Neural progenitor cell (in vitro differentiated cells): Measurements from ENCODE around the gene C17orf113. TPM values are rescaled to one million over a fixed set of nuclear protein-coding genes. Genes with fewer than 3 reads are reported as not detected.

Experiments used
- DNase-seq: peaks from one replicate; pipeline ENCODE4 v3.0.0-alpha.2; 2016; ENCODE audit warnings: low spot score
- H2AFZ ChIP-seq: fragments of 200-600 bp; sonication (generic); replicated peaks from 2 replicates; pipeline ENCODE4 v1.6.1; 2016; ENCODE audit warnings: antibody characterized with exemption
- H3F3A ChIP-seq: fragments of 200-600 bp; sonication (generic); 2 replicates; pipeline ENCODE4 v1.6.1; 2016; ENCODE audit warnings: antibody characterized with exemption, low read depth
- H3K27ac ChIP-seq: fragments of 200-600 bp; sonication (generic); 2 replicates; pipeline ENCODE4 v1.5.1; 2016; ENCODE audit warnings: mild to moderate bottlenecking
- H3K27me3 ChIP-seq: fragments of 200-600 bp; sonication (generic); 2 replicates; pipeline ENCODE4 v1.6.1; 2016; ENCODE audit warnings: mild to moderate bottlenecking, moderate library complexity
- H3K36me3 ChIP-seq: fragments of 200-600 bp; sonication (generic); 2 replicates; pipeline ENCODE4 v1.5.1; 2016
- H3K4me1 ChIP-seq: fragments of 200-600 bp; sonication (generic); 2 replicates; pipeline ENCODE4 v1.6.1; 2016; ENCODE audit warnings: mixed run types
- H3K4me2 ChIP-seq: fragments of 200-600 bp; sonication (generic); 2 replicates; pipeline ENCODE4 v1.6.1; 2016
- H3K4me3 ChIP-seq: fragments of 200-600 bp; sonication (generic); 2 replicates; pipeline ENCODE4 v1.5.1; 2016
- H3K79me2 ChIP-seq: fragments of 200-600 bp; sonication (generic); 2 replicates; pipeline ENCODE4 v1.6.1; 2016; ENCODE audit warnings: low read depth
- H3K9ac ChIP-seq: fragments of 200-600 bp; sonication (generic); 2 replicates; pipeline ENCODE4 v1.6.1; 2016
- H3K9me3 ChIP-seq: fragments of 200-600 bp; sonication (generic); 2 replicates; pipeline ENCODE4 v1.5.1; 2016; ENCODE audit warnings: low read depth
- H4K20me1 ChIP-seq: fragments of 200-600 bp; sonication (generic); 2 replicates; pipeline ENCODE4 v1.6.1; 2016; ENCODE audit warnings: low read depth
- H3K27ac Mint-ChIP-seq: 3 replicates; pipeline ENCODE4 v1.8.0; 2021; ENCODE audit warnings: mixed read lengths
- H3K27me3 Mint-ChIP-seq: 2 replicates; pipeline ENCODE4 v1.8.0; 2022; ENCODE audit warnings: low read depth, mild to moderate bottlenecking, inconsistent platforms, moderate library complexity, mixed read lengths; ENCODE audit not compliant: insufficient read depth
- H3K36me3 Mint-ChIP-seq: 3 replicates; pipeline ENCODE4 v1.8.0; 2021; ENCODE audit warnings: mixed read lengths
- H3K4me1 Mint-ChIP-seq: 3 replicates; pipeline ENCODE4 v1.8.0; 2021; ENCODE audit warnings: mixed read lengths
- H3K4me3 Mint-ChIP-seq: 3 replicates; pipeline ENCODE4 v1.8.0; 2021; ENCODE audit warnings: mild to moderate bottlenecking, moderate library complexity, mixed read lengths
- H3K9me3 Mint-ChIP-seq: 3 replicates; pipeline ENCODE4 v1.8.0; 2020; ENCODE audit warnings: mixed read lengths
- CTCF ChIP-seq: fragments of 200-600 bp; sonication (generic); IDR thresholded peaks from 2 replicates; pipeline ENCODE4 v1.5.1; 2017; ENCODE audit warnings: antibody characterized with exemption, mild to moderate bottlenecking
- EZH2 ChIP-seq: fragments of 200-600 bp; sonication (generic); IDR thresholded peaks from 2 replicates; pipeline ENCODE4 v1.6.1; 2017; ENCODE audit warnings: antibody characterized with exemption, mild to moderate bottlenecking, moderate library complexity
- EZH2phosphoT487 ChIP-seq: fragments of 200-600 bp; sonication (generic); IDR thresholded peaks from 2 replicates; pipeline ENCODE4 v1.6.1; 2017; ENCODE audit warnings: antibody characterized with exemption
- total RNA-seq: library from RNA; depleted of rRNA; stranded (reverse); fragments of >200 nt; gene quantifications from 2 replicates; pipeline ENCODE4 v1.2.3, GENCODE V29; 2015; ENCODE audit warnings: low replicate concordance

Gene C17orf113
- total RNA-seq, 1 donor from 2014 or later = 2.2 TPM

- no peaks in the 10 kb centered on the region for H3K79me2 ChIP-seq
- peak overlapping the region; percentile 46 for H3K27ac Mint-ChIP-seq
- no peak overlapping the region for H3K4me2 ChIP-seq
- H3K27ac ChIP-seq = no peak overlapping the region
- H3K4me3 Mint-ChIP-seq = no peak overlapping the region
- H3K36me3 ChIP-seq = no peaks in the 10 kb centered on the region
- H3K27me3 Mint-ChIP-seq = peaks cover 25% of the 10 kb centered on the region
- peak; percentile 77 for DNase-seq
- no peak overlapping the region for H3K4me3 ChIP-seq
- H3K9ac ChIP-seq = no peak overlapping the region
- peak; percentile 93 for TF ChIP-seq CTCF
- TF ChIP-seq EZH2 = no peak
- H3K4me1 Mint-ChIP-seq = peaks cover 14% of the 10 kb centered on the region
- no peaks in the 10 kb centered on the region for H4K20me1 ChIP-seq
- H3K27me3 ChIP-seq = peaks cover 16% of the 10 kb centered on the region
- no peak overlapping the region for H2AFZ ChIP-seq
- H3K9me3 ChIP-seq = no peaks in the 10 kb centered on the region
- H3K9me3 Mint-ChIP-seq = no peaks in the 10 kb centered on the region
- H3K4me1 ChIP-seq = peaks cover 13% of the 10 kb centered on the region
- H3F3A ChIP-seq = peaks cover 6% of the 10 kb centered on the region
- no peaks in the 10 kb centered on the region for H3K36me3 Mint-ChIP-seq
Observed at GRCh38 chr17:42067371-42068091, 17.1 kb upstream of the C17orf113 start.

GRCh38 chr17:42065201-42065600 lies 14.8 kb upstream of the C17orf113 start:
- no peak for DNase-seq
- no peak overlapping the region for H2AFZ ChIP-seq
- no peak overlapping the region for H3K4me2 ChIP-seq
- no peaks in the 10 kb centered on the region for H4K20me1 ChIP-seq
- H3K27me3 ChIP-seq = no peaks in the 10 kb centered on the region
- H3K9me3 Mint-ChIP-seq = no peaks in the 10 kb centered on the region
- no peaks in the 10 kb centered on the region for H3K9me3 ChIP-seq
- H3K4me3 ChIP-seq = no peak overlapping the region
- H3K79me2 ChIP-seq = no peaks in the 10 kb centered on the region
- no peak overlapping the region for H3K27ac ChIP-seq
- H3K36me3 ChIP-seq = no peaks in the 10 kb centered on the region
- H3K9ac ChIP-seq = no peak overlapping the region
- TF ChIP-seq CTCF = no peak
- no peak for TF ChIP-seq EZH2
- TF ChIP-seq EZH2phosphoT487 = no peak
- H3F3A ChIP-seq = peaks cover 6% of the 10 kb centered on the region
- H3K27ac Mint-ChIP-seq = no peak overlapping the region
- no peak overlapping the region for H3K4me3 Mint-ChIP-seq
- H3K4me1 ChIP-seq = peaks cover 20% of the 10 kb centered on the region
- H3K27me3 Mint-ChIP-seq = peaks cover 13% of the 10 kb centered on the region
- no peaks in the 10 kb centered on the region for H3K36me3 Mint-ChIP-seq
- peaks cover 25% of the 10 kb centered on the region for H3K4me1 Mint-ChIP-seq

GRCh38 chr17:42062681-42063080 lies 12.3 kb upstream of the C17orf113 start:
- H3K27me3 Mint-ChIP-seq = peaks cover 9% of the 10 kb centered on the region
- no peak for DNase-seq

More at GRCh38 chr17:42062681-42063080, 12.3 kb upstream of the C17orf113 start:
- H3K27ac ChIP-seq = no peak overlapping the region
- no peak overlapping the region for H2AFZ ChIP-seq
- Mint-ChIP-seq H3K27ac (peak overlapping the region; percentile 82), H3K36me3 (no peaks in the 10 kb centered on the region), H3K9me3 (no peaks in the 10 kb centered on the region), H3K4me3 (no peak overlapping the region), H3K4me1 (peaks cover 29% of the 10 kb centered on the region)
- TF ChIP-seq CTCF = no peak
- TF ChIP-seq EZH2 = no peak
- TF ChIP-seq EZH2phosphoT487 = no peak
- H4K20me1 ChIP-seq = no peaks in the 10 kb centered on the region
- no peak overlapping the region for H3K4me2 ChIP-seq
- no peaks in the 10 kb centered on the region for H3K79me2 ChIP-seq
- H3K9ac ChIP-seq = no peak overlapping the region
- peaks cover 20% of the 10 kb centered on the region for H3K4me1 ChIP-seq
- no peaks in the 10 kb centered on the region for H3F3A ChIP-seq
- H3K36me3 ChIP-seq = no peaks in the 10 kb centered on the region
- no peaks in the 10 kb centered on the region for H3K9me3 ChIP-seq
- H3K27me3 ChIP-seq = no peaks in the 10 kb centered on the region
- no peak overlapping the region for H3K4me3 ChIP-seq
